SU-DHL-6 (cell line): ENCODE data around the gene ZFP36L1.

ENCODE experiments used
- H2AFZ ChIP-seq: fragments of 200-600 bp; sonication (generic); 2 replicates; pipeline ENCODE4 v1.6.1; 2014; ENCODE audit warnings: low read depth, mild to moderate bottlenecking, moderate library complexity, mixed read lengths, antibody characterized with exemption, low read length; ENCODE audit not compliant: severe bottlenecking
- H3F3A ChIP-seq: fragments of 200-600 bp; shearing (Covaris generic); 2 replicates; pipeline ENCODE4 v1.6.0; 2016; ENCODE audit warnings: antibody characterized with exemption, mild to moderate bottlenecking; ENCODE audit not compliant: insufficient read depth
- H3K27ac ChIP-seq: fragments of 200-600 bp; sonication (generic); 2 replicates; pipeline ENCODE4 v1.5.1; 2016; ENCODE audit warnings: low read depth, mild to moderate bottlenecking, low read length, moderate library complexity, mixed read lengths
- H3K27me3 ChIP-seq: fragments of 200-600 bp; sonication (generic), shearing (Covaris generic); 2 replicates; pipeline ENCODE4 v1.6.0; 2014; ENCODE audit warnings: mild to moderate bottlenecking, low read length
- H3K36me3 ChIP-seq: fragments of 200-600 bp; sonication (generic); 2 replicates; pipeline ENCODE4 v1.6.1; 2014; ENCODE audit warnings: mild to moderate bottlenecking, low read length, mixed read lengths
- H3K4me2 ChIP-seq: fragments of 300-600, 200-600 bp; shearing (Covaris generic), sonication (generic); 2 replicates; pipeline ENCODE4 v1.6.0; 2014; ENCODE audit warnings: low read length, low read depth, mild to moderate bottlenecking; ENCODE audit not compliant: poor library complexity, severe bottlenecking
- H3K4me3 ChIP-seq: fragments of 200-600 bp; sonication (generic); 2 replicates; pipeline ENCODE4 v1.5.1; 2014; ENCODE audit warnings: antibody characterized with exemption, low read length, mild to moderate bottlenecking, mixed read lengths; ENCODE audit not compliant: insufficient read depth, poor library complexity, severe bottlenecking
- H3K79me2 ChIP-seq: fragments of 200-600 bp; sonication (generic); 2 replicates; pipeline ENCODE4 v1.6.1; 2014; ENCODE audit warnings: mild to moderate bottlenecking, low read length, moderate library complexity; ENCODE audit not compliant: insufficient read depth
- H3K9ac ChIP-seq: fragments of 200-600 bp; sonication (generic); 2 replicates; pipeline ENCODE4 v1.7.0; 2014; ENCODE audit warnings: mild to moderate bottlenecking, low read length
- H3K9me2 ChIP-seq: fragments of 200-600 bp; sonication (generic); replicated peaks from 2 replicates; pipeline ENCODE4 v1.6.1; 2014; ENCODE audit warnings: low read length; ENCODE audit not compliant: insufficient read depth
- H3K9me3 ChIP-seq: fragments of 200-600 bp; sonication (generic); 2 replicates; pipeline ENCODE4 v1.6.1; 2014; ENCODE audit warnings: low read length, mixed read lengths; ENCODE audit not compliant: insufficient read depth
- H4K20me1 ChIP-seq: fragments of 200-600 bp; sonication (generic); 2 replicates; pipeline ENCODE4 v1.6.1; 2014; ENCODE audit warnings: low read depth, mild to moderate bottlenecking, antibody characterized with exemption, low read length, moderate library complexity, mixed read lengths
- EZH2phosphoT487 ChIP-seq: fragments of 200-600 bp; sonication (generic), shearing (Covaris generic); conservative IDR thresholded peaks from 2 replicates; pipeline ENCODE4 v1.6.1; 2018; ENCODE audit warnings: mild to moderate bottlenecking, antibody characterized with exemption, low read length, moderate library complexity, mixed read lengths
- TF ChIP-seq, protein P1 (sequence below): fragments of 200-600 bp; sonication (generic); IDR thresholded peaks from one replicate; pipeline ENCODE4 v1.5.1; 2017; ENCODE audit warnings: antibody characterized with exemption, mild to moderate bottlenecking, low read length, moderate library complexity; ENCODE audit not compliant: insufficient read depth, poor library complexity, severe bottlenecking

The ZFP36L1 gene

GRCh38 chr14:68806526-68807147, 13.8 kb upstream of the ZFP36L1 start:
- Histone ChIP-seq H3K4me3 (no peak overlapping the region), H4K20me1 (no peaks in the 10 kb centered on the region), H3K4me2 (peak overlapping the region; percentile 48), H3K27ac (peak overlapping the region; percentile 58), H3K9me2 (no peaks in the 10 kb centered on the region), H3K79me2 (no peaks in the 10 kb centered on the region), H3K9me3 (no peaks in the 10 kb centered on the region), H3K27me3 (no peaks in the 10 kb centered on the region), H2AFZ (peak overlapping the region; percentile 59), H3K9ac (peak overlapping the region; percentile 48), H3K36me3 (no peaks in the 10 kb centered on the region), H3F3A (0 out of 2 replicates have a peak, but pooled peaks cover 3% of the 10 kb centered on the region)
- no peak for TF ChIP-seq EZH2phosphoT487
- TF ChIP-seq, protein P1, sequence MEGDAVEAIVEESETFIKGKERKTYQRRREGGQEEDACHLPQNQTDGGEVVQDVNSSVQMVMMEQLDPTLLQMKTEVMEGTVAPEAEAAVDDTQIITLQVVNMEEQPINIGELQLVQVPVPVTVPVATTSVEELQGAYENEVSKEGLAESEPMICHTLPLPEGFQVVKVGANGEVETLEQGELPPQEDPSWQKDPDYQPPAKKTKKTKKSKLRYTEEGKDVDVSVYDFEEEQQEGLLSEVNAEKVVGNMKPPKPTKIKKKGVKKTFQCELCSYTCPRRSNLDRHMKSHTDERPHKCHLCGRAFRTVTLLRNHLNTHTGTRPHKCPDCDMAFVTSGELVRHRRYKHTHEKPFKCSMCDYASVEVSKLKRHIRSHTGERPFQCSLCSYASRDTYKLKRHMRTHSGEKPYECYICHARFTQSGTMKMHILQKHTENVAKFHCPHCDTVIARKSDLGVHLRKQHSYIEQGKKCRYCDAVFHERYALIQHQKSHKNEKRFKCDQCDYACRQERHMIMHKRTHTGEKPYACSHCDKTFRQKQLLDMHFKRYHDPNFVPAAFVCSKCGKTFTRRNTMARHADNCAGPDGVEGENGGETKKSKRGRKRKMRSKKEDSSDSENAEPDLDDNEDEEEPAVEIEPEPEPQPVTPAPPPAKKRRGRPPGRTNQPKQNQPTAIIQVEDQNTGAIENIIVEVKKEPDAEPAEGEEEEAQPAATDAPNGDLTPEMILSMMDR: no peak

- TF ChIP-seq, protein P1: no peak
- TF ChIP-seq EZH2phosphoT487: no peak
- Histone ChIP-seq H3K4me3 (no peak overlapping the region), H3K27me3 (no peaks in the 10 kb centered on the region), H3K79me2 (no peaks in the 10 kb centered on the region), H3F3A (peaks cover 3% of the 10 kb centered on the region; the same call in 1 of the 2 replicates), H3K9me2 (no peaks in the 10 kb centered on the region), H3K4me2 (no peak overlapping the region), H3K27ac (no peak overlapping the region), H3K9me3 (no peaks in the 10 kb centered on the region), H3K9ac (0 out of 2 replicates have a peak overlapping the region, but pooled peaks have one; percentile 15), H3K36me3 (no peaks in the 10 kb centered on the region), H4K20me1 (no peaks in the 10 kb centered on the region), H2AFZ (no peak overlapping the region)
Observed at GRCh38 chr14:68805414-68805813, 12.5 kb upstream of the ZFP36L1 start.

DNA sequence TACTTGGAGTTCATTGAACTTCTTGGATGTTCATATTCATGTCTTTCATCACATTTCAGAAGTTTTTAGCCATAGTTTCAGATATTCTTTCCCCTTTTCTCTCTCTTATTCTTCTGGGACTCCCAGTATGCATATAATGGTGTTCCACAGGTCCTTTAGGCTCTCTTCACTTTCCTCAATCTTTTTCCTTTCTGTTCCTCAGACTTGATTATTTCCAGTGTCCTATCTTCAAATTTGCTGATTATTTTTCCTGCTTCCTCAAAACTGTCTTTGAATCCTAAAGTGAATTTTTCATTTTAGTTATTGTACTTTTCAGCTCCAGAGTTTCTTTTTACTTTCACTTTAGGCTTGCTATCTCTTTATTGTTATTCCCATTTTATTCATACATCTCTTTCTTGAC, 8.8 kb upstream of the ZFP36L1 start:
- H3K9me3 ChIP-seq: no peaks in the 10 kb centered on the region
- no peak overlapping the region for H3K4me3 ChIP-seq
- no peak overlapping the region for H3K27ac ChIP-seq
- H3K9ac ChIP-seq: no peak overlapping the region
- peaks cover 22% of the 10 kb centered on the region for H3F3A ChIP-seq
- no peak overlapping the region for H2AFZ ChIP-seq
- no peaks in the 10 kb centered on the region for H3K79me2 ChIP-seq
- no peak overlapping the region for H3K4me2 ChIP-seq
- H3K27me3 ChIP-seq: no peaks in the 10 kb centered on the region
- H3K36me3 ChIP-seq: no peaks in the 10 kb centered on the region
- H3K9me2 ChIP-seq: no peaks in the 10 kb centered on the region
- no peaks in the 10 kb centered on the region for H4K20me1 ChIP-seq
- TF ChIP-seq, protein P1: no peak
- no peak for TF ChIP-seq EZH2phosphoT487
